Measurements from ENCODE around the gene NR3C2. TPM values are rescaled to one million over a fixed set of nuclear protein-coding genes. Genes with fewer than 3 reads are reported as not detected.

The NR3C2 gene
- polyA plus RNA-seq, 1 donor from 2014 or later = 0.06 TPM

GRCh38 chr4:148072789-148073188 is 369.4 kb downstream of the NR3C2 start:
- no peaks in the 10 kb centered on the region for H4K20me1 ChIP-seq (ENCODE audit: insufficient read depth)
- no peaks in the 10 kb centered on the region for H3K36me3 ChIP-seq (ENCODE audit: insufficient read depth, low read length)
- no peak overlapping the region for H3K9ac ChIP-seq (ENCODE audit: low read length)
- H3K9me2 ChIP-seq (ENCODE audit: insufficient read depth, low read length) = no peaks in the 10 kb centered on the region
- no peaks in the 10 kb centered on the region for H3K79me2 ChIP-seq (replicated peaks; ENCODE audit: insufficient read depth, low read length)
- no peak overlapping the region for H3K27ac ChIP-seq (ENCODE audit: low read length)
- no peaks in the 10 kb centered on the region for H3F3A ChIP-seq (ENCODE audit: insufficient read depth, low read length, poor library complexity, severe bottlenecking)
- no peak overlapping the region for H3K4me2 ChIP-seq (ENCODE audit: low read length)
- no peak overlapping the region for H2AFZ ChIP-seq (ENCODE audit: low read depth, low read length)
- no peak for TF ChIP-seq POLR2AphosphoS5 (IDR thresholded peaks at IDR 0.05)
- TF ChIP-seq TAF1 (IDR thresholded peaks at IDR 0.05; ENCODE audit: low read depth) = no peak
- TF ChIP-seq REST (IDR thresholded peaks at IDR 0.05; ENCODE audit: borderline replicate concordance) = no peak
- TF ChIP-seq RAD21 (conservative IDR thresholded peaks at IDR 0.05) = no peak
- TF ChIP-seq EZH2 (IDR thresholded peaks at IDR 0.05; ENCODE audit: borderline replicate concordance, insufficient read depth, low read length, poor library complexity, severe bottlenecking) = no peak
- TF ChIP-seq SMC3 (conservative IDR thresholded peaks at IDR 0.05; ENCODE audit: poor library complexity) = no peak
- TF ChIP-seq MXI1 (conservative IDR thresholded peaks at IDR 0.05; ENCODE audit: poor library complexity, severe bottlenecking) = no peak
- TF ChIP-seq EP300 (conservative IDR thresholded peaks at IDR 0.05; ENCODE audit: poor library complexity, severe bottlenecking) = no peak
- no peak for TF ChIP-seq CTCF (IDR thresholded peaks at IDR 0.05; ENCODE audit: poor library complexity, severe bottlenecking)
- H3K4me3 ChIP-seq (ENCODE audit: low read length) = no peak overlapping the region
- no peaks in the 10 kb centered on the region for H3K9me3 ChIP-seq (ENCODE audit: low read length)
- H3K27me3 ChIP-seq (ENCODE audit: insufficient read depth, low read depth, low read length) = no peaks in the 10 kb centered on the region

GRCh38 chr4:148071009-148071408 is 371.2 kb downstream of the NR3C2 start:
- H3K4me3 ChIP-seq (ENCODE audit: low read length) = no peak overlapping the region
- H4K20me1 ChIP-seq (ENCODE audit: insufficient read depth) = no peaks in the 10 kb centered on the region
- H3K9me2 ChIP-seq (ENCODE audit: insufficient read depth, low read length) = no peaks in the 10 kb centered on the region
- H3K27ac ChIP-seq (ENCODE audit: low read length) = no peak overlapping the region
- TF ChIP-seq RAD21 (conservative IDR thresholded peaks at IDR 0.05) (no peak), SMC3 (conservative IDR thresholded peaks at IDR 0.05; ENCODE audit: poor library complexity) (no peak), REST (IDR thresholded peaks at IDR 0.05; ENCODE audit: borderline replicate concordance) (no peak), POLR2AphosphoS5 (IDR thresholded peaks at IDR 0.05) (no peak), EP300 (conservative IDR thresholded peaks at IDR 0.05; ENCODE audit: poor library complexity, severe bottlenecking) (no peak), MXI1 (conservative IDR thresholded peaks at IDR 0.05; ENCODE audit: poor library complexity, severe bottlenecking) (no peak), EZH2 (IDR thresholded peaks at IDR 0.05; ENCODE audit: borderline replicate concordance, insufficient read depth, low read length, poor library complexity, severe bottlenecking) (no peak), CTCF (IDR thresholded peaks at IDR 0.05; ENCODE audit: poor library complexity, severe bottlenecking) (no peak), TAF1 (IDR thresholded peaks at IDR 0.05; ENCODE audit: low read depth) (no peak)
- no peak overlapping the region for H2AFZ ChIP-seq (ENCODE audit: low read depth, low read length)
- H3F3A ChIP-seq (ENCODE audit: insufficient read depth, low read length, poor library complexity, severe bottlenecking) = no peaks in the 10 kb centered on the region
- no peaks in the 10 kb centered on the region for H3K27me3 ChIP-seq (ENCODE audit: insufficient read depth, low read depth, low read length)
- no peaks in the 10 kb centered on the region for H3K79me2 ChIP-seq (replicated peaks; ENCODE audit: insufficient read depth, low read length)
- no peaks in the 10 kb centered on the region for H3K9me3 ChIP-seq (ENCODE audit: low read length)
- H3K4me2 ChIP-seq (ENCODE audit: low read length) = no peak overlapping the region
- no peak overlapping the region for H3K9ac ChIP-seq (ENCODE audit: low read length)
- H3K36me3 ChIP-seq (ENCODE audit: insufficient read depth, low read length) = no peaks in the 10 kb centered on the region

Measured in neural cell (in vitro differentiated cells).